HG02885 (cell line): ENCODE data around the gene CPOX.
"Not testable (repeated sequence)": the region's sequence is repeated elsewhere in the genome, so short reads cannot be mapped to it uniquely, and the experiment has no call there.

Source experiments
- ATAC-seq: cut with Tn5 transposase; IDR thresholded peaks from one replicate; pipeline ENCODE4 v1.9.1; 2021; ENCODE audit warnings: mild to moderate bottlenecking; ENCODE audit not compliant: unreplicated experiment, poor library complexity

Gene CPOX

GRCh38 chr3:98565237-98565643, 28.2 kb downstream of the CPOX start:
- peak; percentile 20 for ATAC-seq

- no peak for ATAC-seq
Measured at GRCh38 chr3:98564282-98565005, 29.0 kb downstream of the CPOX start.

- ATAC-seq = peak; percentile 58
Measured at GRCh38 chr3:98563661-98564281, 29.6 kb downstream of the CPOX start.

GRCh38 chr3:98561727-98562521, 31.5 kb downstream of the CPOX start:
- ATAC-seq = peak; percentile 24

GRCh38 chr3:98560911-98561310, 32.5 kb downstream of the CPOX start:
- ATAC-seq = no peak

GRCh38 chr3:98559769-98560168, 33.6 kb downstream of the CPOX start:
- not testable (repeated sequence) for ATAC-seq

- no peak for ATAC-seq
Measured at GRCh38 chr3:98558100-98558827, 35.1 kb downstream of the CPOX start.

GRCh38 chr3:98557324-98558010, 35.9 kb downstream of the CPOX start:
- ATAC-seq = peak; percentile 28

GRCh38 chr3:98556164-98557130, 37.0 kb downstream of the CPOX start:
- peak; percentile 80 for ATAC-seq

- no peak for ATAC-seq
Measured at GRCh38 chr3:98555025-98555379, 38.4 kb downstream of the CPOX start.

GRCh38 chr3:98554580-98554979, 38.8 kb downstream of the CPOX start:
- no peak for ATAC-seq

- ATAC-seq = no peak
Measured at GRCh38 chr3:98553753-98554152, 39.7 kb downstream of the CPOX start.

- ATAC-seq = no peak
Measured at GRCh38 chr3:98553021-98553563, 40.3 kb downstream of the CPOX start.

- no peak for ATAC-seq
Measured at GRCh38 chr3:98552232-98553020, 41.0 kb downstream of the CPOX start.

- ATAC-seq = no peak
Measured at GRCh38 chr3:98551754-98552153, 41.7 kb downstream of the CPOX start.

GRCh38 chr3:98551236-98551635, 42.2 kb downstream of the CPOX start:
- ATAC-seq = no peak

GRCh38 chr3:98550833-98551232, 42.6 kb downstream of the CPOX start:
- ATAC-seq = no peak

- ATAC-seq = no peak
Measured at GRCh38 chr3:98548544-98548943, 44.9 kb downstream of the CPOX start.
